ENCODE data around the gene TSKS. TPM values are rescaled to one million over a fixed set of nuclear protein-coding genes. Genes with fewer than 3 reads are reported as not detected.
A peak's percentile ranks its signal among the peaks of the same experiment; 100 is the strongest.
"Not testable (repeated sequence)": the region's sequence is repeated elsewhere in the genome, so short reads cannot be mapped to it uniquely, and the experiment has no call there.

The TSKS gene
- total and polyA plus RNA-seq, 11 donors: 0.23 to 0.77 (median 0.40) TPM; not detected in 3

DNA sequence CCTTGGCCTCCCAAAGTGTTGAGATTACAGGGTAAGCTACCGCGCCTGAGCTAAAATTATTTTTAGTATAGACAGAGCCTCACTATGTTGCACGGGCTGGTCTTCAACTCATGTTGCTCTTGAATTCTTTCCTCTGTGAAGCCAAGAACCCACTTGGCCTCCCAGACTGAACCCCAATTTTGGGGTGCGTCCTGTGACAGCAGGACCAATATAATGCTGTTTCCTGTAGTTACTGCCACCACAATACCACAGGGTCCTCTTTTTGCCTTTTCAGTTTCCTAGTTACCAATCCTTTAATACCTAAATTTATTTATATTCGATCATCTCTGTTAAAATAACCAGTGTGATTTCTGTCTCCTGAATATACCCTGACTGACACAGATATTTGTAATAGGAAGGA is 32.9 kb downstream of the TSKS start:
- Histone ChIP-seq H3K27me3 (no peaks in the 10 kb centered on the region), H3K27ac (no peak overlapping the region), H3K36me3 (no peaks in the 10 kb centered on the region), H3K4me1 (peaks cover 0 to 16% (median 4%) of the 10 kb centered on the region in 12 donors), H3K4me3 (no peak overlapping the region), H3K9me3 (peaks cover 0 to 3% (median 0%) of the 10 kb centered on the region in 12 donors)
- TF ChIP-seq, protein P1, sequence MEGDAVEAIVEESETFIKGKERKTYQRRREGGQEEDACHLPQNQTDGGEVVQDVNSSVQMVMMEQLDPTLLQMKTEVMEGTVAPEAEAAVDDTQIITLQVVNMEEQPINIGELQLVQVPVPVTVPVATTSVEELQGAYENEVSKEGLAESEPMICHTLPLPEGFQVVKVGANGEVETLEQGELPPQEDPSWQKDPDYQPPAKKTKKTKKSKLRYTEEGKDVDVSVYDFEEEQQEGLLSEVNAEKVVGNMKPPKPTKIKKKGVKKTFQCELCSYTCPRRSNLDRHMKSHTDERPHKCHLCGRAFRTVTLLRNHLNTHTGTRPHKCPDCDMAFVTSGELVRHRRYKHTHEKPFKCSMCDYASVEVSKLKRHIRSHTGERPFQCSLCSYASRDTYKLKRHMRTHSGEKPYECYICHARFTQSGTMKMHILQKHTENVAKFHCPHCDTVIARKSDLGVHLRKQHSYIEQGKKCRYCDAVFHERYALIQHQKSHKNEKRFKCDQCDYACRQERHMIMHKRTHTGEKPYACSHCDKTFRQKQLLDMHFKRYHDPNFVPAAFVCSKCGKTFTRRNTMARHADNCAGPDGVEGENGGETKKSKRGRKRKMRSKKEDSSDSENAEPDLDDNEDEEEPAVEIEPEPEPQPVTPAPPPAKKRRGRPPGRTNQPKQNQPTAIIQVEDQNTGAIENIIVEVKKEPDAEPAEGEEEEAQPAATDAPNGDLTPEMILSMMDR (IDR thresholded peaks at IDR 0.05): no peak
- TF ChIP-seq POLR2A (IDR thresholded peaks at IDR 0.05): no peak
- WGBS, 4 donors: 77 to 81% (median 80%) methylated on average over 5 of the region's 5 CpGs
- no peak for ATAC-seq
- no peak for DNase-seq
- intact Hi-C loops (cut with DNase I): no loop called here

- Histone ChIP-seq H3K36me3 (no peaks in the 10 kb centered on the region), H3K4me3 (peak overlapping the region in 2 of 12 donors; percentile 11 to 22), H3K4me1 (peaks cover 0 to 16% (median 4%) of the 10 kb centered on the region in 12 donors), H3K27me3 (no peaks in the 10 kb centered on the region), H3K9me3 (peaks cover 0 to 3% (median 0%) of the 10 kb centered on the region in 12 donors), H3K27ac (peak overlapping the region in 11 of 12 donors; percentile 17 to 76 (median 54))
- peak; percentile 59 to 81 (median 76) for DNase-seq
- intact Hi-C loops (cut with DNase I): no loop called here
- 60 to 72% (median 63%) methylated on average over 23 of the region's 23 CpGs for WGBS, 4 donors
- no peak for TF ChIP-seq POLR2A (IDR thresholded peaks at IDR 0.05)
- TF ChIP-seq, protein P1 (IDR thresholded peaks at IDR 0.05): no peak
- peak; percentile 55 to 94 (median 88) for ATAC-seq
These were observed 35.7 kb downstream of the TSKS start for GRCh38 chr19:49727217-49728030.

GRCh38 chr19:49719420-49719819 is 43.7 kb downstream of the TSKS start:
- DNase-seq, H3K36me3 ChIP-seq, H3K9me3 ChIP-seq, H3K27me3 ChIP-seq, ATAC-seq, H3K27ac ChIP-seq, H3K4me3 ChIP-seq: not testable (repeated sequence)
- intact Hi-C loops (cut with DNase I): loop anchor here in 2 of 10 donors (5.0 kb wide), 2 partner anchors 43 to 48 kb away; partner anchors contain the start of genes AP2A1 (in 1 of the 2) and TSKS (in 1 of the 2)
- H3K4me1 ChIP-seq: peaks cover 0 to 13% (median 0%) of the 10 kb centered on the region in 12 donors
- 78 to 81% (median 80%) methylated on average over 20 to 22 of the region's 22 CpGs for WGBS, 4 donors

GRCh38 chr19:49718991-49719390 is 44.1 kb downstream of the TSKS start:
- DNase-seq (no peak), ATAC-seq (no peak)
- WGBS, 4 donors: 82 to 89% (median 86%) methylated on average over 6 of the region's 6 CpGs
- Histone ChIP-seq H3K27ac (no peak overlapping the region), H3K4me1 (peaks cover 0 to 13% (median 0%) of the 10 kb centered on the region in 12 donors), H3K4me3 (no peak overlapping the region), H3K27me3 (no peaks in the 10 kb centered on the region), H3K36me3 (no peaks in the 10 kb centered on the region), H3K9me3 (no peaks in the 10 kb centered on the region)
- TF ChIP-seq POLR2A (IDR thresholded peaks at IDR 0.05): no peak
- TF ChIP-seq, protein P1 (IDR thresholded peaks at IDR 0.05): no peak
- intact Hi-C loops (cut with DNase I): loop anchor here in 2 of 10 donors (5.0 kb wide), 2 partner anchors 43 to 48 kb away; partner anchors contain the start of genes AP2A1 (in 1 of the 2) and TSKS (in 1 of the 2)
